ENCODE data around the gene C19orf18. TPM values are rescaled to one million over a fixed set of nuclear protein-coding genes. Genes with fewer than 3 reads are reported as not detected.
A peak's percentile ranks its signal among the peaks of the same experiment; 100 is the strongest.

Gene C19orf18
- total RNA-seq, 1 donor from 2014 or later, result not detected

DNA sequence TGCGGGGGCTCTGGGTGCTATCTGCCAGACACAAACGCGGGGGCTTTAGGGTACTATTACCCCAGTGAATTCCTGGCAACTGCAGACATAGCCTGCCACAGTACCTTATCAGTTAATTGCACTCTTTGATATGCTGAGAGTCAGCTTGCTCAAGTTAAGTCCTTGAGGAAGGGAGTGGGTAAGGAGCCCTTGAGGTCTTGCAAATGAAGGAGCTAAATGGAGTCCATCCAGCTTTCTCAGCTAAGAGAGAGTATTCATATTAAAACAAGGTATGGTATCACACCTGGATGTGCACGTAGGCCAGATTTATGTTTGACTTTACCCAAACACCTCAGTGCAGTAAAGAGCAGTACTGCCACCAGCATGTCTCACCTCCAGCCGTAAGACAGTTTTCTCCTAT is 39.8 kb upstream of the C19orf18 start:
- no peak overlapping the region for H3K4me3 ChIP-seq
- Mint-ChIP-seq H3K9me3 (peaks cover 64% of the 10 kb centered on the region), H3K4me1 (no peaks in the 10 kb centered on the region), H3K4me3 (no peak overlapping the region), H3K36me3 (peaks cover 21% of the 10 kb centered on the region), H3K27me3 (ENCODE audit: insufficient read depth, low read depth) (peaks cover 6% of the 10 kb centered on the region), H3K27ac (no peak overlapping the region)
- no peak overlapping the region for H3K27ac ChIP-seq
- peaks cover 5% of the 10 kb centered on the region for H3K9me3 ChIP-seq (ENCODE audit: low read depth)
- no peaks in the 10 kb centered on the region for H3F3A ChIP-seq (ENCODE audit: low read depth)
- H3K9ac ChIP-seq, result no peak overlapping the region
- H3K36me3 ChIP-seq, result no peaks in the 10 kb centered on the region
- TF ChIP-seq EZH2 (IDR thresholded peaks at IDR 0.05), result no peak
- TF ChIP-seq EZH2phosphoT487 (IDR thresholded peaks at IDR 0.05), result no peak
- TF ChIP-seq, protein P1, sequence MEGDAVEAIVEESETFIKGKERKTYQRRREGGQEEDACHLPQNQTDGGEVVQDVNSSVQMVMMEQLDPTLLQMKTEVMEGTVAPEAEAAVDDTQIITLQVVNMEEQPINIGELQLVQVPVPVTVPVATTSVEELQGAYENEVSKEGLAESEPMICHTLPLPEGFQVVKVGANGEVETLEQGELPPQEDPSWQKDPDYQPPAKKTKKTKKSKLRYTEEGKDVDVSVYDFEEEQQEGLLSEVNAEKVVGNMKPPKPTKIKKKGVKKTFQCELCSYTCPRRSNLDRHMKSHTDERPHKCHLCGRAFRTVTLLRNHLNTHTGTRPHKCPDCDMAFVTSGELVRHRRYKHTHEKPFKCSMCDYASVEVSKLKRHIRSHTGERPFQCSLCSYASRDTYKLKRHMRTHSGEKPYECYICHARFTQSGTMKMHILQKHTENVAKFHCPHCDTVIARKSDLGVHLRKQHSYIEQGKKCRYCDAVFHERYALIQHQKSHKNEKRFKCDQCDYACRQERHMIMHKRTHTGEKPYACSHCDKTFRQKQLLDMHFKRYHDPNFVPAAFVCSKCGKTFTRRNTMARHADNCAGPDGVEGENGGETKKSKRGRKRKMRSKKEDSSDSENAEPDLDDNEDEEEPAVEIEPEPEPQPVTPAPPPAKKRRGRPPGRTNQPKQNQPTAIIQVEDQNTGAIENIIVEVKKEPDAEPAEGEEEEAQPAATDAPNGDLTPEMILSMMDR (IDR thresholded peaks at IDR 0.05), result no peak
- H3K4me2 ChIP-seq, result no peak overlapping the region
- H4K20me1 ChIP-seq (ENCODE audit: low read depth), result no peaks in the 10 kb centered on the region
- no peak for DNase-seq (ENCODE audit: low spot score)
- no peaks in the 10 kb centered on the region for H3K4me1 ChIP-seq
- H2AFZ ChIP-seq (replicated peaks), result no peak overlapping the region
- H3K79me2 ChIP-seq (ENCODE audit: low read depth), result no peaks in the 10 kb centered on the region
- no peaks in the 10 kb centered on the region for H3K27me3 ChIP-seq

DNA sequence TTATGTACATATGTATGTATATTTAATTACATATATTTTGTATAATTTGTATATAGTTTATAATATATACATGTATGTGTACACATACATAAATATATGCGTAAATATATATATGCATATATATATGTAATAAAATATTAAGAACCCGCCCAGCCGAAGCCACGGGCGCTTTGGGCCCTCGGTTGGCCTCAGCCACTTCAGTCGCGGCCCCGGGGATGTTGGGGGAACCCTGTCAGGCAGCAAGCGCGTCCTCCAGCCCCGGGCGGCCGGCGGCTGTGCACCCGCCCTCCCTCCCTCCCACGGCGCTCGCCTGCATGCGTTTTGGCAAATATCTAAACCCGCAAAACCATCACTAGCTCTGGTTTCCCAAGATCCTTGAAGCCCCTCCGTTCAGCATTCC is 36.2 kb upstream of the C19orf18 start:
- peaks cover 49% of the 10 kb centered on the region for H3K36me3 Mint-ChIP-seq
- H3K4me3 Mint-ChIP-seq, result no peak overlapping the region
- peaks cover 73% of the 10 kb centered on the region for H3K9me3 Mint-ChIP-seq

DNA sequence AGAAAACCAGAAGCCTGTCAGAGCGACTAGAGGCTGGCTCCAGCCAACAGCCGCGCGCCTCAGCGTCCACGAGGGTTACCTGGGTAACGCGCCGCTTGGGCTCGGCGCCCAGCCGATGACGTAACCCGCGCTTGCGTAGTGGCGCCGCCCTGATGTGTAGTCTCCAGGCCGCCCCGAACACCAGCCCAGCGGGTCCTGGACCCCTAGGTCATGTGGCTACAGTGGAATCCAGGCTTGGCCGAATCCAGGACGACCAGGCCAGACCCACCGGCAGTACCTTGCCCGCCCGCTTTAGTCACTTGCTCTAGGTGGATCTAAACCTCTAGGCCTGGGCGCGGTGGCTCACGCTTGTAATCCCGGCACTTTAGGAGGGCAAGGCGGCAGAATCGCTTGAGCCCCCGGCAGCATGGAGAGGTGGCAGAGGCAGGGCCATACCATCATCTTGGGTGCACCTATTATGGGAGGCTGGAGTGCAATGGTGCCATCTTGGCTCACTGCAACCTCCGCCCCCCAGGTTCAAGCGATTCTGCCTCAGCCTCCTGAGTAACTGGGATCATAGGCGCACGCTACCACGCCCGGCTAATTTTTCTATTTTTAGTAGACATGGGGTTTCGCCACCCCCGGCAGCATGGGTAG is 35.5 kb upstream of the C19orf18 start:
- peaks cover 53% of the 10 kb centered on the region for H3K36me3 Mint-ChIP-seq

More for the DNA sequence above, 36.2 kb upstream of the C19orf18 start:
- Histone ChIP-seq H3K4me2 (no peak overlapping the region), H3K79me2 (ENCODE audit: low read depth) (no peaks in the 10 kb centered on the region), H3K27me3 (no peaks in the 10 kb centered on the region), H3K27ac (no peak overlapping the region), H3K36me3 (peaks cover 16% of the 10 kb centered on the region), H4K20me1 (ENCODE audit: low read depth) (no peaks in the 10 kb centered on the region), H3F3A (ENCODE audit: low read depth) (no peaks in the 10 kb centered on the region), H2AFZ (replicated peaks) (no peak overlapping the region), H3K9ac (no peak overlapping the region), H3K9me3 (ENCODE audit: low read depth) (peaks cover 18% of the 10 kb centered on the region), H3K4me3 (no peak overlapping the region), H3K4me1 (no peaks in the 10 kb centered on the region)
- TF ChIP-seq EZH2phosphoT487 (IDR thresholded peaks at IDR 0.05), result no peak
- TF ChIP-seq EZH2 (IDR thresholded peaks at IDR 0.05), result no peak
- TF ChIP-seq, protein P1 (IDR thresholded peaks at IDR 0.05), result no peak
- no peak for DNase-seq (ENCODE audit: low spot score)
- Mint-ChIP-seq H3K4me1 (no peaks in the 10 kb centered on the region), H3K27ac (no peak overlapping the region), H3K27me3 (ENCODE audit: insufficient read depth, low read depth) (peaks cover 6% of the 10 kb centered on the region)

More for the DNA sequence above, 35.5 kb upstream of the C19orf18 start:
- Mint-ChIP-seq H3K4me3 (no peak overlapping the region), H3K27me3 (ENCODE audit: insufficient read depth, low read depth) (peaks cover 6% of the 10 kb centered on the region), H3K9me3 (peaks cover 76% of the 10 kb centered on the region), H3K27ac (no peak overlapping the region), H3K4me1 (no peaks in the 10 kb centered on the region)
- Histone ChIP-seq H3K27me3 (no peaks in the 10 kb centered on the region), H3K27ac (no peak overlapping the region), H3K36me3 (peaks cover 23% of the 10 kb centered on the region), H3K9ac (no peak overlapping the region), H3K4me3 (peak overlapping the region; percentile 18), H3F3A (ENCODE audit: low read depth) (no peaks in the 10 kb centered on the region), H3K4me1 (no peaks in the 10 kb centered on the region), H4K20me1 (ENCODE audit: low read depth) (no peaks in the 10 kb centered on the region), H2AFZ (replicated peaks) (no peak overlapping the region), H3K4me2 (peak overlapping the region; percentile 40), H3K79me2 (ENCODE audit: low read depth) (no peaks in the 10 kb centered on the region), H3K9me3 (ENCODE audit: low read depth) (peaks cover 18% of the 10 kb centered on the region)
- TF ChIP-seq, protein P1 (IDR thresholded peaks at IDR 0.05), result no peak
- TF ChIP-seq EZH2 (IDR thresholded peaks at IDR 0.05) (no peak), EZH2phosphoT487 (IDR thresholded peaks at IDR 0.05) (no peak)
- DNase-seq (ENCODE audit: low spot score), result peak; percentile 71
